ENCODE results near the gene RPS21.

The RPS21 gene

DNA sequence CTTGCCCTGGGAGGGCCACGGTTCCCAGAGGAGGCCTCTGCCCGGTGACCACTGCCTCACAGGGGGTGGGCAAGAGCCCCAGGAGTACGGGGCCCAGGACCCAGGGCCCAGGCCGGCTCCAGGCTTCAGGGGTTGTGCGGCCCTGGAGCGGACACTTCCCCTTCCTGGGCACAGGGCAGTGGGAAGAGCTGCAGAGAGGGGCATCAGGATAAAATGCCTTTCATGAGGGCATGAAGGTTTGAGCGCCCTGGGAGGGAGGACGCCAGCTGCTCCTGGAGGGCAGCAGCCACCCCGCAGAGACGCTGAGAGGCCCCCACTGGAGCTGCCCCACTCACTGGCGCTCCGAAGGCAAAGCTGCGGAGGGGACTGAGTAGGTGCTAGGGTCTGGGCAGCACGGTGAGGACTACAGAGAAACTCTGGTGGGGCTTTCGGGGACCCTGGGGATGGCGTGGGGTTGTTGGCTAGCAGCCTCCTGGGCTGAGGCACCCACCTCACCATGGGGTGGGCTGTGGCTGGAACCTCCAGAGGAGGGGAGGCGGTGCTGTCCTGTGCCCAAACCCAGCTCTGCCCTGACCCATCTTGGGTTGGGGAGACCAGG is 30.2 kb upstream of the RPS21 start:
- TF ChIP-seq, protein P1, sequence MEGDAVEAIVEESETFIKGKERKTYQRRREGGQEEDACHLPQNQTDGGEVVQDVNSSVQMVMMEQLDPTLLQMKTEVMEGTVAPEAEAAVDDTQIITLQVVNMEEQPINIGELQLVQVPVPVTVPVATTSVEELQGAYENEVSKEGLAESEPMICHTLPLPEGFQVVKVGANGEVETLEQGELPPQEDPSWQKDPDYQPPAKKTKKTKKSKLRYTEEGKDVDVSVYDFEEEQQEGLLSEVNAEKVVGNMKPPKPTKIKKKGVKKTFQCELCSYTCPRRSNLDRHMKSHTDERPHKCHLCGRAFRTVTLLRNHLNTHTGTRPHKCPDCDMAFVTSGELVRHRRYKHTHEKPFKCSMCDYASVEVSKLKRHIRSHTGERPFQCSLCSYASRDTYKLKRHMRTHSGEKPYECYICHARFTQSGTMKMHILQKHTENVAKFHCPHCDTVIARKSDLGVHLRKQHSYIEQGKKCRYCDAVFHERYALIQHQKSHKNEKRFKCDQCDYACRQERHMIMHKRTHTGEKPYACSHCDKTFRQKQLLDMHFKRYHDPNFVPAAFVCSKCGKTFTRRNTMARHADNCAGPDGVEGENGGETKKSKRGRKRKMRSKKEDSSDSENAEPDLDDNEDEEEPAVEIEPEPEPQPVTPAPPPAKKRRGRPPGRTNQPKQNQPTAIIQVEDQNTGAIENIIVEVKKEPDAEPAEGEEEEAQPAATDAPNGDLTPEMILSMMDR (IDR thresholded peaks at IDR 0.05; ENCODE audit: borderline replicate concordance, extremely low read depth, low read length, poor library complexity, severe bottlenecking): no peak
- TF ChIP-seq EZH2 (IDR thresholded peaks at IDR 0.05; ENCODE audit: borderline replicate concordance, low read depth, low read length, severe bottlenecking): no peak
- Histone ChIP-seq H4K20me1 (ENCODE audit: insufficient read depth, low read length) (peaks cover 8% of the 10 kb centered on the region), H3K36me3 (ENCODE audit: insufficient read depth, low read length) (no peaks in the 10 kb centered on the region), H3K9me3 (ENCODE audit: insufficient read depth, low read length, severe bottlenecking) (no peaks in the 10 kb centered on the region), H3K27ac (ENCODE audit: low read length) (no peak overlapping the region), H3K4me2 (ENCODE audit: insufficient read depth, low read length) (no peak overlapping the region), H3K27me3 (ENCODE audit: insufficient read depth, low read length, poor library complexity) (no peaks in the 10 kb centered on the region), H3K79me2 (ENCODE audit: insufficient read depth, low read length) (no peaks in the 10 kb centered on the region), H2AFZ (ENCODE audit: low read depth, low read length) (no peak overlapping the region), H3K4me1 (ENCODE audit: insufficient read depth, low read length) (no peaks in the 10 kb centered on the region), H3K4me3 (ENCODE audit: low read depth in 1 of 2, low read length in 2 of 2) (no peak overlapping the region), H3K9ac (ENCODE audit: low read depth, low read length) (no peak overlapping the region)
- DNase-seq: no peak
- ATAC-seq (ENCODE audit: insufficient read depth, low read depth): no peak

DNA sequence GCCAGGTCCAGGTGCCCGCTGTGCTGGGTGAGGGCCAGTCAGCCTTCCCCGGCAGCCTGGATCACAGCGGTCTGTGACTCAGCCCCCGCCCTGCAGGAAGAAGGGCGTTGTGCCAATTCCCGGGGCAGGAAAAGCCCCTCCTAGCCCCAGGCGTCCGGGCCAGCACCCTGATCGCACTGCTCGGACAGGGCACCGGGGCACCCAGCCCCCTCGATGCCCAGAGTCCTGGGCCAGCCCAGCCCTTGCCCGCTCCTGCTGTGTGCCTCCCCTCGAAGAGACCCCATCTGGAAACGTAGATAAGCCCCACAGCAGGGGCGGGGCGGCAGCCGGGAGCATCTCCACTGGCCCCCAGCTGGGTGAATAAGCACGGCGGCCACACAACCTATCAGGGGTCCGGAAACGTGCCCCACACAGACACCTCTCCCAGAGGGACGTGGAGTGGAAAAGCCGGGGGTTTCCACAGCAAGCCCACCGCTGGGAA is 29.7 kb upstream of the RPS21 start:
- Histone ChIP-seq H3K4me3 (ENCODE audit: low read depth in 1 of 2, low read length in 2 of 2) (no peak overlapping the region), H3K4me2 (ENCODE audit: insufficient read depth, low read length) (no peak overlapping the region), H2AFZ (ENCODE audit: low read depth, low read length) (no peak overlapping the region), H3K4me1 (ENCODE audit: insufficient read depth, low read length) (no peaks in the 10 kb centered on the region), H3K9ac (ENCODE audit: low read depth, low read length) (no peak overlapping the region), H3K36me3 (ENCODE audit: insufficient read depth, low read length) (no peaks in the 10 kb centered on the region), H3K9me3 (ENCODE audit: insufficient read depth, low read length, severe bottlenecking) (no peaks in the 10 kb centered on the region), H3K27ac (ENCODE audit: low read length) (no peak overlapping the region), H3K27me3 (ENCODE audit: insufficient read depth, low read length, poor library complexity) (no peaks in the 10 kb centered on the region), H3K79me2 (ENCODE audit: insufficient read depth, low read length) (no peaks in the 10 kb centered on the region), H4K20me1 (ENCODE audit: insufficient read depth, low read length) (peaks cover 10% of the 10 kb centered on the region)
- ATAC-seq (ENCODE audit: insufficient read depth, low read depth) (no peak), DNase-seq (no peak)
- TF ChIP-seq EZH2 (IDR thresholded peaks at IDR 0.05; ENCODE audit: borderline replicate concordance, low read depth, low read length, severe bottlenecking): no peak
- TF ChIP-seq, protein P1 (IDR thresholded peaks at IDR 0.05; ENCODE audit: borderline replicate concordance, extremely low read depth, low read length, poor library complexity, severe bottlenecking): no peak

DNA sequence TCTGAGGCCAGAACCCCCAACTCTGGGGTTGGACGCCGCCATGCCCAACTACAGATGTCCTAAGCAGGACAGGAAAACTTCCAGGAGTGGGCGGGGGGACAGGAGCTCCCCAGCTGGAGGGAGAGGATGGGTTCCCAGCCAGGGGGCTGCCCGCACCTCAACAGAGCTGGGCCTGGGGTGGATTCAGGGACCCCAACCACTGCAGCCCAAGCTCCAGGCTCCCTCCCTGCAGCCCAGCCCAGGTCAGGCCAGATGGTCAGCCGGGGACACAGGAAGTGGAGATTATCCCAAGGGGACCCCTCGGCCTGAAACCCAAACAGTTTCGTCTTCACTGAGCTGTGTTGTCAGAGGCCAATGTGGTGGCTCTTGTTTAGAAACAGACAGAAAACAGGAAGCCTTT is 29.2 kb upstream of the RPS21 start:
- ATAC-seq (ENCODE audit: insufficient read depth, low read depth) (no peak), DNase-seq (no peak)
- Histone ChIP-seq H3K4me2 (ENCODE audit: insufficient read depth, low read length) (no peak overlapping the region), H3K9ac (ENCODE audit: low read depth, low read length) (no peak overlapping the region), H3K27ac (ENCODE audit: low read length) (no peak overlapping the region), H3K9me3 (ENCODE audit: insufficient read depth, low read length, severe bottlenecking) (no peaks in the 10 kb centered on the region), H3K4me3 (ENCODE audit: low read depth in 1 of 2, low read length in 2 of 2) (no peak overlapping the region), H4K20me1 (ENCODE audit: insufficient read depth, low read length) (peaks cover 15% of the 10 kb centered on the region), H3K79me2 (ENCODE audit: insufficient read depth, low read length) (no peaks in the 10 kb centered on the region), H2AFZ (ENCODE audit: low read depth, low read length) (no peak overlapping the region), H3K27me3 (ENCODE audit: insufficient read depth, low read length, poor library complexity) (no peaks in the 10 kb centered on the region), H3K36me3 (ENCODE audit: insufficient read depth, low read length) (no peaks in the 10 kb centered on the region), H3K4me1 (ENCODE audit: insufficient read depth, low read length) (no peaks in the 10 kb centered on the region)
- TF ChIP-seq, protein P1 (IDR thresholded peaks at IDR 0.05; ENCODE audit: borderline replicate concordance, extremely low read depth, low read length, poor library complexity, severe bottlenecking): no peak
- TF ChIP-seq EZH2 (IDR thresholded peaks at IDR 0.05; ENCODE audit: borderline replicate concordance, low read depth, low read length, severe bottlenecking): no peak
